GM12875 (cell line): ENCODE data around the gene ZRANB3.
"Not testable (repeated sequence)": the region's sequence is repeated elsewhere in the genome, so short reads cannot be mapped to it uniquely, and the experiment has no call there.

Source experiments
- H3K4me3 ChIP-seq: one replicate; pipeline ENCODE4 v1.5.1; 2011; ENCODE audit warnings: low read depth, low read length, control low read depth
- TF ChIP-seq, protein P1 (sequence below): IDR thresholded peaks from 2 replicates; pipeline ENCODE4 v1.5.1; 2011; ENCODE audit warnings: low read depth, mild to moderate bottlenecking, control low read depth, inconsistent platforms, low read length, moderate library complexity, borderline replicate concordance; ENCODE audit not compliant: insufficient read depth

Gene ZRANB3

DNA sequence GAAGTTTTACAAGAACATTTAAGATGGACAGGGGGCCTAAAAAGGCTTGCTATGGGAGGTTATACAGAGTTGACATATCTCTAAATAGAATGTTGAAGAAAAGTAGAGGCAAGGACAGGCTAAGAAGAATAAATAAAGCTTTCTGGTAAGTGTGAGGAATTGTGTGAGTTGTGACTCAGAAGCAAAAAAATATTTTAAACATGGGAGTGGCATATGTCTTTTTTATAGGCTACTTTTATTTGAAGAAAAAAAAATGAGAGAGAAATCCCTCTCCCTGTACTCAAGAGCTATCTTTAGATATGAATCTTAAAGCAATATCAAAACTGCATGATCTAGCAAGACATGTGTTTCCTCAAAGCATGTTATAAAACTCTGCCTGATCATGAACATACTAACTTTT is 437.8 kb downstream of the ZRANB3 start:
- no peak overlapping the region for H3K4me3 ChIP-seq
- TF ChIP-seq, protein P1, sequence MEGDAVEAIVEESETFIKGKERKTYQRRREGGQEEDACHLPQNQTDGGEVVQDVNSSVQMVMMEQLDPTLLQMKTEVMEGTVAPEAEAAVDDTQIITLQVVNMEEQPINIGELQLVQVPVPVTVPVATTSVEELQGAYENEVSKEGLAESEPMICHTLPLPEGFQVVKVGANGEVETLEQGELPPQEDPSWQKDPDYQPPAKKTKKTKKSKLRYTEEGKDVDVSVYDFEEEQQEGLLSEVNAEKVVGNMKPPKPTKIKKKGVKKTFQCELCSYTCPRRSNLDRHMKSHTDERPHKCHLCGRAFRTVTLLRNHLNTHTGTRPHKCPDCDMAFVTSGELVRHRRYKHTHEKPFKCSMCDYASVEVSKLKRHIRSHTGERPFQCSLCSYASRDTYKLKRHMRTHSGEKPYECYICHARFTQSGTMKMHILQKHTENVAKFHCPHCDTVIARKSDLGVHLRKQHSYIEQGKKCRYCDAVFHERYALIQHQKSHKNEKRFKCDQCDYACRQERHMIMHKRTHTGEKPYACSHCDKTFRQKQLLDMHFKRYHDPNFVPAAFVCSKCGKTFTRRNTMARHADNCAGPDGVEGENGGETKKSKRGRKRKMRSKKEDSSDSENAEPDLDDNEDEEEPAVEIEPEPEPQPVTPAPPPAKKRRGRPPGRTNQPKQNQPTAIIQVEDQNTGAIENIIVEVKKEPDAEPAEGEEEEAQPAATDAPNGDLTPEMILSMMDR: no peak

DNA sequence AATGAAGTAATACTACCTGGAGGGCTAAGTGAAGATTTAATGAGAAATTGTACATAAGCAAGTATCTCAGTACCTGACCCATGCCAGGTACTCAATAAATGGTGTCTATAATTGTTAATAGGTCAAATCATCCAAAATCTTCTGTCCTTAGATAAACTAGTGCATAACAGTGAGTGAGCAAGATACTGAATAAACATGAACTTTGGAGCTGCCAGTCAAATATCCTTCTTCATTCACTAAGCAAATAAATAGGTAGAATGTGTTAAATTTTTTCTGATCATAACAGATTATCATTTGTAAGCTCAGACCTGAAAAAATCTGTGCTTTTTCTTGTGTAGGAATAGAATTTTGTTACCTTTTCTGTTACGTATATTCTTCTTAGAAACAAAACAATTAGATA is 439.3 kb downstream of the ZRANB3 start:
- TF ChIP-seq, protein P1: no peak
- no peak overlapping the region for H3K4me3 ChIP-seq

DNA sequence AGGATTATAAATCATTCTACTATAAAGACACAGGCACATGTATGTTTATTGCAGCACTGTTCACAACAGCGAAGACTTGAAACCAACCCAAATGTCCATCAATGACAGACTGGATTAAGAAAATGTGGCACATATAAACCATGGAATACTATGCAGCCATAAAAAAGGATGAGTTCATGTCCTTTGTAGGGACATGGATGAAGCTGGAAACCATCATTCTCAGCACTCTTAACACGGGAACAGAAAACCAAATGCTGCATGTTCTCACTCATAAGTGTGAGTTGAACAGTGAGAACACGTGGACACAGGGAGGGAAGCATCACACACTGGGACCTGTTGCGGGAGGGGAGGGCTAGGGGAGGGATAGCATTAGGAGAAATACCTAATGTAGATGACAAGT is 441.4 kb downstream of the ZRANB3 start:
- H3K4me3 ChIP-seq: not testable (repeated sequence)
